ENCODE measurements around the gene OR6B1. TPM values are rescaled to one million over a fixed set of nuclear protein-coding genes. Genes with fewer than 3 reads are reported as not detected.

Gene OR6B1
- not detected for total RNA-seq
- long read RNA-seq: 0 reads

DNA sequence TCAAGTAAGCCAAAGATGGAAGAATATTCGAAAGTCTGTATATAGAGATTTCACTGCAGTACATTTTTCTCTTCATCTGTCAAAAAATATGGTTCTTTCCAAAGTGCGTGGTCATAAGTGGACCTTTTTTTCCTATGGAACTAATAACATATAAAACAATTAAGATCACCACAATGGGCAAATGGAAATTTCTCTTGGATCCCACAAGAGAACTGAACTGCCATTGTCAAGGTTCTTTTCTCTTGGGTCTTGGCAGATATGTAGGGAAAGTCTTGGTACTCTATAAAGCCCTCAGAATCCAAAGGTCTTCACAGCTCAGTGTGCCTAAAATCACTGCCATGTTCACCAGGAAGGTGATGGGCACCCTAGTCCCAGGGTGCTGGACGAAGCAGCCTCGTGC lies at the start of gene OR6B1:
TSS of gene OR6B1 (plus strand) at position 301 of the 400 bp plus-strand sequence. CDS start 3,677 bp downstream, outside the sequence.
- intact Hi-C loops (cut with DNase I): no loop called here
- no peak for ATAC-seq
- no peak for DNase-seq (ENCODE audit: missing footprints)

- ATAC-seq: no peak
- intact Hi-C loops (cut with DNase I): no loop called here
- DNase-seq (ENCODE audit: missing footprints): no peak
Observed at GRCh38 chr7:143953421-143953820, 46.7 kb upstream of the OR6B1 start.

- no peak for DNase-seq (ENCODE audit: missing footprints)
- ATAC-seq: no peak
- intact Hi-C loops (cut with DNase I): no loop called here
Observed at GRCh38 chr7:143954135-143954534, 46.0 kb upstream of the OR6B1 start.

- ATAC-seq: no peak
- intact Hi-C loops (cut with DNase I): no loop called here
Observed at GRCh38 chr7:143954544-143954943, 45.6 kb upstream of the OR6B1 start, which contains the start of gene OR2F1. TSS of gene OR2F1 (plus strand) at chr7:143954844. CDS start at chr7:143959971, 5,127 bp downstream.

DNA sequence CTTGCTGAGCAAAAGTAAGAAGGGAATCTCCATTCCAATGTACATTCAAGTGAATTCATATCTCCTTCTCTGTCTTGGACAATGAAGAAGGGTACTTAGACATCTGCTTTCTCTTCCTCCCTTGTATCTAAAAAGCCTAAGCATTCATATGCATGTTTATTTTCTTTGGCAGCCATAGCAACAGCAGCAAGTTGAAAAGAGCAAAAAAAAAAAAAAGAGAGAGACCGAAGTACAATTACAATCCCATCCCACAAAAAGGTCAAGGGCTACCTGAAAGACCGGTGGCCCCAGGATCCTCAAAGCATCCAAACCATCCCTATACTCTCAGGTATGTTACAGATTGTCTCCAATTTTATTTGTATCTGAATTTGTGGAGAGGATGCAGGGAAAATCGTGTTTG lies 41.3 kb upstream of the OR6B1 start:
- intact Hi-C loops (cut with DNase I): no loop called here
- no peak for DNase-seq (ENCODE audit: missing footprints)
- no peak for ATAC-seq

More at GRCh38 chr7:143954544-143954943, 45.6 kb upstream of the OR6B1 start, which contains the start of gene OR2F1:
- no peak for DNase-seq (ENCODE audit: missing footprints)

GRCh38 chr7:143960813-143961610 lies 39.1 kb upstream of the OR6B1 start:
- no peak for ATAC-seq
- intact Hi-C loops (cut with DNase I): no loop called here
- DNase-seq (ENCODE audit: missing footprints): no peak

- DNase-seq (ENCODE audit: missing footprints): no peak
- intact Hi-C loops (cut with DNase I): no loop called here
- ATAC-seq: no peak
Observed at GRCh38 chr7:143965280-143965679, 34.8 kb upstream of the OR6B1 start.

GRCh38 chr7:143967398-143967797 lies 32.7 kb upstream of the OR6B1 start:
- DNase-seq (ENCODE audit: missing footprints): no peak
- intact Hi-C loops (cut with DNase I): no loop called here
- no peak for ATAC-seq

DNA sequence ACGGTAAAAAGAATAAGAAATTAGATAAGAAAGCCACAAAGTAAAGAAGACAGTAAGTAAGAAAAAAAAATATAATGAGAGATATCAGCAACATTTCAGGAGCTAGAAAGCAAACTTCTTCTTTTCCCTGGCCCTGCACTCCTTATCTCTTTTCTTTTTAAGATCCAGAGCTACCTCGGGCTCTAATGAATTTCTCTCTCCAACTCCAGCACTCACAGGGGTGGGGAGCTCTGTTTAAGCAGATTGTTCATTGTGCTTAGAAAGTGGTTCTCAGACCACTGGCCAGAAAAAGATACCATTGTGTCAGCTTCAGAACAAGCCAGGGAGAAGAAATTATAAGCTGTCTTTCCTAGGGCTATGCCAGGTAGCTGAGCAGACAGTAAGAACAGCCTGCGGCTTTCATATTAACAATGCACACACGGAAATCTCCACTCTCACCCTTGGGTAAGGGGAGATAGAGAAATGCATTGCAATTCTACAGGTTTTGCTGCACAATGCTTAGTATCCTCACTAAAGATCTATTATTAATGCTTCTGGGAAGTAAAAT lies 26.2 kb upstream of the OR6B1 start:
- intact Hi-C loops (cut with DNase I): no loop called here
- ATAC-seq (no peak), DNase-seq (ENCODE audit: missing footprints) (no peak)

- no peak for DNase-seq (ENCODE audit: missing footprints)
Observed at GRCh38 chr7:143974459-143974858, 25.7 kb upstream of the OR6B1 start.

GRCh38 chr7:143975617-143976016 lies 24.5 kb upstream of the OR6B1 start:
- DNase-seq (ENCODE audit: missing footprints) (no peak), ATAC-seq (no peak)
- intact Hi-C loops (cut with DNase I): no loop called here

More at GRCh38 chr7:143974459-143974858, 25.7 kb upstream of the OR6B1 start:
- intact Hi-C loops (cut with DNase I): no loop called here
- ATAC-seq: no peak

- intact Hi-C loops (cut with DNase I): no loop called here
- no peak for DNase-seq (ENCODE audit: missing footprints)
- no peak for ATAC-seq
Observed at GRCh38 chr7:143978585-143978984, 21.5 kb upstream of the OR6B1 start.

GRCh38 chr7:143979359-143979758 lies 20.8 kb upstream of the OR6B1 start:
- no peak for DNase-seq (ENCODE audit: missing footprints)
- intact Hi-C loops (cut with DNase I): no loop called here
- ATAC-seq: no peak

DNA sequence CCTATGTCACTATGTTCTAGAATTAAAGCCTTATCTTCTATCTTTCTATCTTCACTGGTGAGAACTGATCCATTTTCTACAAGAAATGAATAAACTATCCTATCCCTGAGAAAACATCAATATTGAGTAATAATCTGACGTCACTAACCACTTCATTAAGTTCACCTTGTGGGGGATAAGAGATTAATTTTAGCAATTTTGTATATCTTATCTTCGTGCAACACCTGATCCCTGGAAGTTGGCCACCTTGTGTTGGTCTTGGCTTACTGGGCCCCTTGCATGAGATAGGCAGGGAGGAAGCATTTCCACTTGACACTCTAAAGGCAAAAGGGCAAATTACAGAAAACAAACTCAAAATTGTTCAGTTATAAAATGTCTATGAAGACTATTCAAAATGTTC lies 20.1 kb upstream of the OR6B1 start:
- DNase-seq (ENCODE audit: missing footprints): no peak
- intact Hi-C loops (cut with DNase I): no loop called here
- no peak for ATAC-seq

GRCh38 chr7:143980746-143981510 lies 19.2 kb upstream of the OR6B1 start:
- DNase-seq (ENCODE audit: missing footprints): no peak
- ATAC-seq: no peak
- intact Hi-C loops (cut with DNase I): no loop called here

DNA sequence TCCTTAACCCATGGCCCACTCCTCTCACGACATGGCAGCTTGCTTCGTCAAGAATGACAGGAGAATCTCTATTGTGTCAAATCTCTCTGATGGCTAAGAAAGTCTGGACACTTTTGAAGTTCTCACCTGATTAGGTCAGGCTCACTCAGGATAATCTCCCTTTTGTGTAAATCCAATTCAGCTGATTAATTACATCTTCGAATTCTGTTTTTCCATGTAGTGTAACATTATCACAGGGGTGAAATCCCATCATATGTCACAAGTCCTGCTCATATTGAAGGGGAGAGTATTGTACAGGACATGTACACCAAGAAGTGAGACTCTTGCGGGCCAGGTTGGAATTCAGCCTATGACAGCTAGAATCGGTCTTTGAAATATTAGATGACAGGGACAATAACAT lies 16.2 kb upstream of the OR6B1 start:
- intact Hi-C loops (cut with DNase I): no loop called here
- ATAC-seq (no peak), DNase-seq (ENCODE audit: missing footprints) (no peak)

- intact Hi-C loops (cut with DNase I): no loop called here
- ATAC-seq (no peak), DNase-seq (ENCODE audit: missing footprints) (no peak)
Observed at GRCh38 chr7:143987513-143987912, 12.6 kb upstream of the OR6B1 start.

DNA sequence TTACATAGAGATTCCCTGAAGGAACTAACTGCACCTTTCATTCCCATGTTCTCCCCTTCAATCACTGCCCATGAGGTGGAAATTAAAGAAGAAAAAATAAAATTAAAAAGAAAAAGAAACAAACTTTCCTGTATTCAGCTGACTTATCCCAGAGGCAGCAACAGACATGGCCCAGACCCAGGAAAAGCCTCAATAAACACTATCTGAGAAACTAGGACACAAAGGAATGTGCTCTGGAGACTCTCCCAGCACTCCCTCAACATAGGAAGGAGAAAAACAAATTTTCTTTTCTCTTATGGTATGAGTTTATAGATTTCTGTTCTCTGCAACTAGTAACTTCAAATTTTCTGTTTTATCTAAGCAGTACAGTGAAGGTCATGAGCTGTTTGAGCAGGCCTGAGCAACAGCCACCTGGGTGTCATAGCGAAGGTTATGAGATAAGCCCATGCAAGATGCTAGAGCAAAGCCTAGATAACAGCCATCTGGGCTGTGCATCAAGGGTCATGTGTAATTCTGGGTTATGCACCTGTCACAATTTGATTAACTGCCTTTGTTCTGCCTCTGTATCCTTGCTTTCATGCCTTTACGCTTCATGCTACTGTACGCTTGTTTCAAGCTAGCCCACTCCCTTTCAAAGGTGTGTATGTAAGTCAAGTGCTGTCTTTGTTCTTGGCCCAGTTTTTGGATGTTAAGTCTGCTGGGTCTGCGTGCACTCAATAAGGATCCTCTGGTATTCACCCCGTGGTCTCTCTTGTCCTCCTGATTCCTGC lies 11.0 kb upstream of the OR6B1 start:
- no peak for ATAC-seq
- intact Hi-C loops (cut with DNase I): no loop called here
- DNase-seq (ENCODE audit: missing footprints): no peak

DNA sequence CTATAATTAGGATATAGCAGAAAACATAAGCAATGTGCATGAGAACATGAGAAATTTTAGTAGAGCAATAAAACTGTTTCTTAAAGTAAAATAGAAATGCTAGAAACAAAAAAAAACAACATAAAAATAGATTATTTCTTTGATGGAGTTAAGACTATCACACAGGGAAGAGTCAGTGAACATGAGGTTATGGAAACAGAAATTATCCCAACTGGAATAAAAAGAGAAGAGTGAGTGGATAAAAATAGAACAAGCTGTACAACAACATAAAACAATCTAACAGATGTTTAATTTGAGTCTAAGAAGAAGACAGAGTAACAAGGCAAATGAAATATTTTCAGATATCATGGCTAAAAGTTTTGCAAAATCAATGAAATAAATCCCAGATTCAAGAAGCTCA lies 7.5 kb upstream of the OR6B1 start:
- intact Hi-C loops (cut with DNase I): no loop called here
- no peak for DNase-seq (ENCODE audit: missing footprints)
- ATAC-seq: no peak

Data from Right ventricle myocardium inferior (tissue), 1 donor.